GM12865 (cell line): ENCODE data around the gene DNAJC22.
A peak's percentile ranks its signal among the peaks of the same experiment; 100 is the strongest.

Source experiments
- DNase-seq: peaks from one replicate; pipeline ENCODE4 v3.0.0; 2010; ENCODE audit warnings: low read depth
- H3K4me3 ChIP-seq: 2 replicates; pipeline ENCODE4 v1.5.1; 2011; ENCODE audit warnings: mild to moderate bottlenecking, low read depth, low read length, control low read depth
- TF ChIP-seq, protein P1 (sequence below): IDR thresholded peaks from 2 replicates; pipeline ENCODE4 v1.5.1; 2011; ENCODE audit warnings: low read length, control low read depth, low read depth, inconsistent platforms; ENCODE audit not compliant: insufficient read depth; ENCODE audit errors: missing control alignments

Gene DNAJC22

DNA sequence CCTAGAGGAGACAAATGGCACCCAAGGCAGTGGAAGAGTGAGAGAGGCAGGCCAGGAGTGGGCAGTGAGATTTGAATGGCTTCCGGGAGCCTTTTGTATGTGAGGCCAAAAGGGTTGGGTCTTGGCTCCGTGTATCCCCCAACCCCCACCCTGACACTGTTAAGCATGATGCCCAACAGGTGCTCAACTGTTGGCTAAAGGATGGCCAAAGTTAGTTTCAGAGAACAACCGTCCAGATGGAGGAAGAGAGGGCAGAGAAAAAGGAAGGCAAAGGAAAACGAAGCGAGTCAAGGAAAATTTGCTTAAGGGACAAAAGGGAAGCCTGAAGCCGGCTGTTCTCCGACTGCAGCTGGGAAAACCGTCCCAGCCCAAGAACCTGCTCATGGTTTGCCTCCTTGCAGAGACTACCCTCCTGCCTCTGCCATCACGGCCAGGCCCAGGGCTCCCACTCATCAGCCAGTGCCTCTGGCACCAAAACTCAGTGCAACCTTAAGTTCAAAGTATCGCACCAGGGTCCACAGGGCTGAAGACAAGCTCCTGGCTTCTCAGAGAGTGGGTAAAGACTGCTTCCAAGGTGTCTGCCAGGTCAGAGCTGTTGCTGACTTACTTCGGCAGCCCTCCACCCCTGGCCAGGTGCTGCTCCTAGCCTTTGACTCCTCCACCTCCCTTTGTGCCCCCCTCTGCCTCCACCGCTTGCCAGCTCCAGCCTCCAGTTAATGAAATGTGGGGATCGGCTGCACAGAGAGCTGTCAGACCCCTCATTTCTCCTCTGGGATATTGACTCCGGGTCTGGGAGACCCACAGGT is 5.5 kb upstream of the DNAJC22 start:
- TF ChIP-seq, protein P1, sequence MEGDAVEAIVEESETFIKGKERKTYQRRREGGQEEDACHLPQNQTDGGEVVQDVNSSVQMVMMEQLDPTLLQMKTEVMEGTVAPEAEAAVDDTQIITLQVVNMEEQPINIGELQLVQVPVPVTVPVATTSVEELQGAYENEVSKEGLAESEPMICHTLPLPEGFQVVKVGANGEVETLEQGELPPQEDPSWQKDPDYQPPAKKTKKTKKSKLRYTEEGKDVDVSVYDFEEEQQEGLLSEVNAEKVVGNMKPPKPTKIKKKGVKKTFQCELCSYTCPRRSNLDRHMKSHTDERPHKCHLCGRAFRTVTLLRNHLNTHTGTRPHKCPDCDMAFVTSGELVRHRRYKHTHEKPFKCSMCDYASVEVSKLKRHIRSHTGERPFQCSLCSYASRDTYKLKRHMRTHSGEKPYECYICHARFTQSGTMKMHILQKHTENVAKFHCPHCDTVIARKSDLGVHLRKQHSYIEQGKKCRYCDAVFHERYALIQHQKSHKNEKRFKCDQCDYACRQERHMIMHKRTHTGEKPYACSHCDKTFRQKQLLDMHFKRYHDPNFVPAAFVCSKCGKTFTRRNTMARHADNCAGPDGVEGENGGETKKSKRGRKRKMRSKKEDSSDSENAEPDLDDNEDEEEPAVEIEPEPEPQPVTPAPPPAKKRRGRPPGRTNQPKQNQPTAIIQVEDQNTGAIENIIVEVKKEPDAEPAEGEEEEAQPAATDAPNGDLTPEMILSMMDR: no peak

DNA sequence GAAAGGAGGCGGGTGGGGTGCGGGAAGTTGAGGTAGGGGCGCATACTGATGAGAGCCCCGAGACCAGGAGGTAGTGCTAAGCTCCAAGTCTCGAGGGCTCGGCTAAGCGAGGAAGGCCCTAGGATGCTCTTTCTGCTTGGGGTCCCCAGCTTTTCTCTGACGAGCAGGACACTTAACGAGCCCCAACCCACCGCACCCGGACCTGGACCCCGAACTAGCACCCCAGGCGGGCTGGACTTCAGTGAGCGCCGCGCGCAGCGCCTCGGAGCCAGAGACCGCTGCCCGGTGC is 5.0 kb upstream of the DNAJC22 start:
- no peak for DNase-seq
- H3K4me3 ChIP-seq: no peak overlapping the region
- TF ChIP-seq, protein P1: no peak

More for the DNA sequence above, 5.5 kb upstream of the DNAJC22 start:
- DNase-seq: no peak
- no peak overlapping the region for H3K4me3 ChIP-seq

DNA sequence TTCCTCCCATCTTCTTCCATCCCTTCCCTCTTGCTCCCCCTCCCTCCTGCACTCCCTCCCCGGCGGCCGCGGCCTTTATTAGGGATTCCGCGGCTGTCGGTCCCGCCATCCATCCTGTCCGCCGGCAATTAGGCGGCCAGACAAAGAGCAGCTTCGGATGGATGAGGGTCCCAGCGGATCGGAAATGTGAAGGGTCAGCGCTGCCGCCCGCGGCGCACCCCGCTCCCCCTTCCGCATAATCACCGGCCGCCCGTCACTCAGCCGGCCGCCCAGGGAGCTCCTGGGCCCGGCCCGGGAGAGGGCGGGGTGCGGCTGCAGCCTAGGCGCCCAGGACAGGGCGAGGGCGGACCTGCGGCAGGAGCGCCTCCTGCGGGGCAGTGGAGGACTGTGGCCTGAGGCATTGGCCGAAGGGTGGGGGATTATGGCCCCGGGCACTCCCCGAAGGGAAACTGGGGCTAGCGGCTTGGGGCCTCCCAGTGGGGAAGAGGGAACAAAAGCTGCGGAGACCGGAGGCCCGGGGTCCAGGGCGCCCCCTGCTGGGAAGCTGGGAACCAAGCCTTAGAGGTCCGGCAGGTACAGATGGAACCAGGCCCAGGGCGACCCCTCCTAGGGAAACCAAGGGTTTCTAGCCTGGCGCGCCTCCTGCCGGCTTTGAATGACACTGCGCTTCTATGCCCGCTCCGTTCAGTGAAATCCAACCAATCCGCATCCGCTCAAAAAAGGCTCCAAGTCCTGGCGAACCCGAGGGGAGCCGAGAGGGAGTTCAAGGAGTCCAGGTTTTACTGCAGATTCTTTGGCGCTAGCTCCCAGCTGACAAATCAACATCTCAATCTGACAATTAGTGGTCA is 4.4 kb upstream of the DNAJC22 start:
- DNase-seq: peak; percentile 88
- no peak overlapping the region for H3K4me3 ChIP-seq
- TF ChIP-seq, protein P1: peak; percentile 84

DNA sequence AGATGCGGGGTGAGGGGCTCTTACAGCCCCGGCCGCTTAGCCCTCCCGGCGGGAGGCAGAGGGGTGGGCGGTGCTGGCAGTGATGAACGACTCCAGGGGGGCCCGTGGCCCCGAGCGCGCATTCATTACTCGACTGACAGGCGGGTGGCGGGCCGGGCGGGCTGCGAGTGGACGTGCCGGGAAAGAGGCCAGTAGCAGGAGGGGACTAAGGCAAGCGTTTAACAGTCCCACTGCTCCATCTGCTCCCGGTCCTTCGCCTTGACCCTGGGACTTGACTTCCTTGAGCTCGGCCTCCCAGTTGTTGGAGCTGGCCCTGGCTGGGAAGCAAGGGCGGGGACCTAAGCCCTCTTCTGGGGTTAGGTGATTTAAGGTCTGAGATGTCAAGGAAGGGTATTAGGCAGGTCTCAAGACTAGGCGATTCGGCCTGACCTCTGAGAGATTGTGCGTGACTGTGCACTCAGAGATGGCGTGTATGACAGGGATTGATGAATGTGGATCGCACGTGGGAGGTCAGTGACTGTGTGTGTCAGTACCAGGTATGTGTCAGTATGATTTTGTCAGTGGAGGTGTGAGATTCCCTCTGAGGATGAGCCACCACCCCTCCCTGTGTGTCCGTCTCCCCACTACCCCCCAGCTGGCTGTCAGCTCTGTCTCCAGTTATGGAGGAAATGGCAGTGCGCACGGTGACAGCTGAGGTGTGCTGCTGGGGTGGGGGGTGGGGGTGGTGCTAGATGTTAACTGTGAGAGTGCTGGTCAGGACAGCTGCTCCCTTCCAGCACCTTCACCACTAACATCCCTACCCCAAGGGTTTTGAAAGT is 3.6 kb upstream of the DNAJC22 start:
- TF ChIP-seq, protein P1: no peak
- peak; percentile 22 for DNase-seq
- H3K4me3 ChIP-seq: no peak overlapping the region

DNA sequence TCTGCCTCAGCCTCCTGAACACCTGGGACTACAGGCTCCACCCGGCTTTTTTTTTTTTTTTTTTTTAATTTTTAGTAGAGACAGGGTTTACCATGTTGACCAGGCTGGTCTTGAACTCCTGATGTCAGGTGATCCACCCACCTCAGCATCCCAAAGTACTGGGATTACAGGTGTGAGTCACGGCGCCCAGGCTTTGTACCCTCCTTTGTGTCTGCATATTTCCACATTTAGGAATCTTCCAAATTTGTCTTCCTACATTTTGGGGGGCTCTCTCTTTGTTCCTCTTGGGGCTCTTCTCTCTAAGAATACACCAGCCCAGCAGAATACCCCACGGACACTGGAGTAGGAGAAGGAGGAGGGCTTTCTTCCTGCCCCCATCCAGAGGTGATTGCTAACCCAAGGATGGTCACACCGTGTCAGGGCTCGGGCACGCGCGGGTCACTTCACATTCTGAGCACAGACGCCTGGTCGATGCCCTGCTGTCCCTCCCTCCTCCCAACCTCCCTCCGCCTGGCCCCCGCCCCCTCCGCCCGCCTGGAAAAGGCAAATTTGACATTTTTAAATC is 2.1 kb upstream of the DNAJC22 start:
- DNase-seq: no peak
- H3K4me3 ChIP-seq: no peak overlapping the region
- TF ChIP-seq, protein P1: no peak

DNA sequence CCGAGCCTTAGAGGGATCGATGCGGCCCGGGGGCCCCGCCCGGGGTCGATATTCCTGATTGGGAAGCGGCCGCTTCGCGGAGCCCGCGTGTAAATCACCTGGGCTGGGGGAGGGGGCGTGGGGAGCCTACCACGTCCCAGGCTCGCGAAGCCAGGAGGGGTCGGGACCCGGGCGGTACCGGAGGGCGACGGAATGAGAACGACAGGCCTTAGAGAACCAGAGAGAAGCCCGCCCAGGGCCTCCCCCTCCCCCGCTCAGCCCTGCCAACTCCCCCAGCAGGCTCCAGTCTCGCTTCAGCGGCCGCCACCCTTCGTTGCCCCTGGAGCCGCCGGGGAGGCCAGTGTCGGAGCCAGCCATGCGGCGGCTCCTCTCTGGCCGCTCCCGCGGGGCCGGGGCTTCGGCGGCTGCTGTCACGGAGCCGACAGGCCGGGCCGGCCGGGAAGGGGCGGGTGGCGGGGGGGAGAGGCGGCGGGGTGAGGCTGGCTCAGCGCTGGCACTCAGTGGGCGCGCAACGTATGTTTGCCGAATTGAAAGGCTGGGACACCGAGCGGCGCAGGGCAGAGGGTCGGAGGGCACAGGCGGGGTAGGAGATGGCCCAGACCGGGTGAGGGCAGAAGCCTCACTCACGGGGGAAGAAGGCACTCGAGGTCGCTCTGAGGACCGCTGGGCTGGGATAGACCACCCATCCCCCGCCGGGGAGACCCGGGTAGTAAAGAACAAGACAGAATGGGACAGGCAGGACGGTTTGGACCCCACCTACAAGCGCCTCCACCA is 1.4 kb upstream of the DNAJC22 start:
- TF ChIP-seq, protein P1: no peak
- peak overlapping the region; percentile 29; the same call in 1 of the 2 replicates for H3K4me3 ChIP-seq
- peak; percentile 64 for DNase-seq
